SHP77 treated with DMSO at 0.1 percent for 48 hours (cell line): ENCODE measurements around the gene ALPI.

Experiments used
- DNase-seq: peaks from one replicate; lab custom pipeline; 2025; lab: John Stamatoyannopoulos, UW

The ALPI gene

GRCh38 chr2:232463701-232464543, 8.0 kb downstream of the ALPI start:
- no peak for DNase-seq

- no peak for DNase-seq
These were observed 8.6 kb downstream of the ALPI start for GRCh38 chr2:232464544-232464885.

DNA sequence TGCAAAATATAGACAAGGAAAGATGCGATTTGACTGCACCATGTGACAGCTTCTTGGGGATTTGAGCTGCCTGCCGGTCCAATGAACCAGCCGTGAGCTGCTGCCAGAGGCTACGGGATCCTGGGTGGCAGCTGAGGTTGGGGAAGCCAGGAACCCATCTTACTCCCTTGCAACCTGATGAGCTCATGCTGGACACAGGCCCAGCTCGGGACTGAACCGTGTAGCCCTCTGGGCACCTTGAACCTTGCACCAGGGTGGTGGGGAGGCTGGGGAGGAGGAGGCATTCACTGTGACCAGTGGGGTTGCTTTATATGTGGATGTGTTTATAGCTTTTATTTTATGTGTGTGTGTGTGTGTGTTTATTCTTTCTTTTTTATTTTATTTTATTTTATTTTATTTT, 9.1 kb downstream of the ALPI start:
- no peak for DNase-seq

DNA sequence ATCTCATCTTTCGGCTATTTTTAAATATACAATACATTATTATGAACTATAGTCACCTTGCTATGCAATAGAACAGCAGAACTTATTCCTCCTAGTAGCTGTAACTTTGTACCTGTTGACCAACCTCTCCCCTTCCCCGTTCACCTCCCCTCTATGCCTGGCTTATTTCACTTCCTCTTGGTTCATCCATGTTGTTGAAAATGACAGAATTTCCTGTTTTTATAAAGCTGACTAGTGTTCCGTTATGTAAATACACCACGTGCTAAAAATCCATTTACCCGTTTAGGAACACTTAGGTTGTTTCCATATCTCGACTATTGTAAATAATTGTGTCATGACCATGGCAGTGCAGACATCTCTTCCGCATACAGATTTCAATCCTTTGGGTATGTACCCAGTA, 10.3 kb downstream of the ALPI start:
- DNase-seq: no peak

- DNase-seq: peak; percentile 91
These were observed 17.5 kb downstream of the ALPI start for GRCh38 chr2:232473467-232473890.

DNA sequence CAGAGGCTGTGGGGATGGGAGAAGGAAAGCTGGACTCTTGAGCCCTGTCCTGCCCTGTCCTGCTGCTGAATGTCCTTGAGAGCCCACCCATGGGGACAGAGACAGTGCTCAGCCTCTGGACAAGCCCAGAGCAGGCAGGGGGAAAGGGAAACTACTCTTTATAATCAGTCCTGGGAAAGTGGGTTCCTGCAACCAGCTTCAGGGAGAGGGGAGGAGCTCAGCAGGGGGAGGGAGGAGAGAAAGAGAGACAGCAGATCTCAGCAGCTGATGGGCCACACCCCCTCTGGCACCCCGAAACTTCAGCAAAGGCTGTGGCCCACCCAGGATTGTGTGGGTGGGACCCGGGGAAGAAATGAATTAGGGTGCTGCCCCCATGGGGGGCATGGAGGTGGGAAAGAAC, 20.1 kb downstream of the ALPI start:
- DNase-seq: no peak

- DNase-seq: no peak
These were observed 20.8 kb downstream of the ALPI start for GRCh38 chr2:232476791-232477190.

GRCh38 chr2:232477751-232478510, 22.0 kb downstream of the ALPI start:
- no peak for DNase-seq

GRCh38 chr2:232478571-232479340, 22.8 kb downstream of the ALPI start:
- DNase-seq: no peak

DNA sequence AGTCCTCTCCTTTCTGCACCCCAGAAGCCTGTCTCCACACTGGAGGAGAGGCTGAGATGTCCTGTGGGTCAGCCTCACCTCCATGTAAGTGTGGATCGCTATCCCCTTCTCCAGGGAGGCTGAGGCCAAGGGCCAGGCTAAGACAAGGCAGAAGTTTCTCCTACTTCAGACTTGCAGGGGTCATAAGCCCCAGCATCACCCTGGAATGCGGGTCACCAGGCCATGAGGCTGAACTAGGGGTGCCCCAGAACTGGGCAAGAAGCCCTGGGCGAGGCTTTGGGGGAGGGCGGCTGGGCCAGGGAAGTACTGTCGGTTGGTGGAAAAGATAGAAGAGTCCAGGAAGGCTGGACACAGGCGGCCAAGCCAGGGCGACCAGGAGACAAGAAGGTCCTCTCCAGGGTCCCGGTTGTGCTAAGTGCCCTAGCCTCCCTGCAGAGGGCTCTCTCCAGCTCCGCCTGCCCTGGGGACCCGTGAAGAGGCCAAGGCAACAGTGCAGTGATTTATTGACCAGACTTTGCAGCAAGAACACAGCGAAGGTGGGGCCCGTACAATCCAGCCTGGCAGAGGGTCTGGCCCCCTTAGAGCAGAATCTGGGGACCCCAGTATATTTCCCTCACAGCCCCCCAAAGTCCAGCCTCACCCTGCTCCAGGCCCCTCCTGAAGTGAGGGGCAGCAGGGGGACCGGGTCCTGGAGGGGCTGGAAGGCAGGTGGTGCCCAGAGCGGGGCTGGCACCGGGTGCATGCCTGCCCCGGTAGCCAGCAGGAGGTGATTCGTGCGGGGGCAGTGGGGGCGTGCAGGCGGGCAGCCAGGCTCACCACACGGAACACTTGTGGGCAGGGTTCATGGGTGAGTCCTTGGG, 23.6 kb downstream of the ALPI start:
- no peak for DNase-seq

DNA sequence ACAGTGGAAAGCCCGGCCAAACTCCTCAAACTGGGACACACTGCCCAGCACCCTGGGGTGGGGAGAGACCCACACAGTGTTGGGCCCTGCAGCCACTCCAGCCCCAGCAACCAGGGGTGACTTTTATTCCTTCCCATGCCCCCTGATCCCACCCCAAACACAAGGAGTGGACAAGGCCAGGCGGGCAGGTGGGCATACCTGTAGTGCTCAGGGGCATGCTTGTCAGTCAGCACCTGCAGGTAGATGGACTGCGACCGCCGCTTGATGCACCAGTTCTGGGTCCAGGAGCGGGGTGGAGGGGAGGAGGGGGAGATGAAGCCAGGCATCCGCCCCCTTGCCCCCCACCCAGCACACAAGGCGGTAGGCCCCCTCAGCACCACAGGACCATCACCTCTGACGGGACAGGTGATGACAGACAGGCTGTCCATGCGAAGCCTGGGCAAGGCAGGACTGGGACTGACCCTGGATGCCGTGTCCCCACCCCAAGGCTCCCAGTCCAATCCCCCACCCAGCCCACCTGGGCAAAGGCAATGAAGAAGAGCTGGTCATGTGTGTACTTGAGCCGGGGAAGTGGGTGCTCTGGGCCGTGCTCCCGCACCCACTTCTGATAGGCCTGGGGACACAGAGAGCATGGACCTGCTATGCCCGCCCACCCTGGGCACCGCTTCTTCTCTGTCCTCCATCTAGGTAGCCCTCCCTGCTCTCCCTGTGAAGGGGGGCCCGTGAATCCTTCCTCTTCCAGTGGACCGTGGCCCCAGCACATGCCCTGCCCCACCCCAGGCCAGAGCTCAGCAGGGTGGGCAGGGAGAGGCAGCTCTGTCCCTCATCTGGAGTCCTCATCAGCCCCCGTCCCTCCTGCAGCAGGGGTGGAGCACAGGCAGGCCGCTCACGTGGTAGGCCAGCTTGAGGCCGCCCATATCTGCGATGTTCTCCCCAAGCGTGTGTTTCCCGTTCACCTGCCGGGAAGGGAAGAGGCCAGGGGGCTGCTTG, 24.5 kb downstream of the ALPI start:
- DNase-seq: no peak

- no peak for DNase-seq
These were observed 25.6 kb downstream of the ALPI start for GRCh38 chr2:232481322-232482140.

GRCh38 chr2:232482301-232483238, 26.6 kb downstream of the ALPI start:
- DNase-seq: no peak

- DNase-seq: no peak
These were observed 27.5 kb downstream of the ALPI start for GRCh38 chr2:232483311-232483922.

- no peak for DNase-seq
These were observed 28.1 kb downstream of the ALPI start for GRCh38 chr2:232483923-232484627.

DNA sequence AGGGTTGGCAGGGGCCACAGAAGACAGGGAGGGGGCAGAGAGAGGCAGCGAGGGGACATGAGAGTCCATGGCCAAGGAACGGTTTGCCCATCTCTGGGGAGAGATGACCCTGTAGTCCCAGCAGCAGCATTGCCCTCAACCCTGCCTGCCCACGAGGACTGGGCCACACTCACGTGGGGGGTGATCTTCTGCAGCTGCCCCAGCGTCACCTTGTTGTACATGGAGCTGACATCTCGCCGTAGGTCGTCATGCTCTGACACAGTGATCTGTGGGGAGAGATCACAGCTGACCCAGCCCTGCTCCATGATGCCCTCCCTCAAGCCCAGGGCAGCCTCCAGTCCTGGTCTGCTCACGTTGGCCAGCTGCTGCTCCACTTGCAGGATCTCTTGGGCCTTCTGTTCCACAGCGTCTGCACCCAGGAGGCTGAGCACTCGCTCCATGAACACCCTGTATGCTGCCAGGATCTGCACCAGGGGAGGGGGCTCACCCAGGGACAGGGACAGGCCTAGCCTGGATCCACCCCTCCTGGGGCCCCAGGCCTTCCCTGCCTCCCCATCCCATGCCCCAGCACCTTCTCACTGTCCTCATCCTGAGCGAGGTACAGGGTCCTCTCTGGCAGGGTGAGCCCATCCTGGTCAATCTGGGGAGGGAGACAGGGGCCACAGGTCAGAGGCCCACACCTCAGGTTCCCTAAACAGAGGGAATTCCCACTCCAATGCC, 28.8 kb downstream of the ALPI start:
- no peak for DNase-seq

DNA sequence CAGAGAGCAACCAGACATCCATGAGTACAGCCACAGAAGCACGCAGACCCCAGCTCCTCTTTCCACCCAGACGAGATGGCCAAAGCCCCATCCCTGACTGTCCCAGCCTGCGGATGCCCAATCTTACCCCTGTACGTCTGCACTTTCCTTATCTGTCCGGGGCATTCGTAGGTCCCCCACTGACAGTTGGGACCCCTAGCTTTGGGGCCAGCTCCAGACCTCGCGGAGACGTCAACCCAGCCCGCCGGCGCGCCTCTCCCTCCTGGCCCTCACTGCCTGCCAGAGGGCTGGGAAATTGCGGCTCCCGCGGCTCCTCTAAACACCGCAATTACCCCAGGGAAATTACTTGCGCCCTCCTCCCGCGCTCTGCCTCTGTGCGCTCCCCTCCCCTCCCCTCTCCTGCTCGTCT, 29.4 kb downstream of the ALPI start:
- DNase-seq: no peak
